ENCODE results near the gene ZC3H13.

ZC3H13 gene

GRCh38 chr13:46058268-46058667 is 5.7 kb upstream of the ZC3H13 start:
- no peak for DNase-seq

GRCh38 chr13:46057256-46058015 is 4.9 kb upstream of the ZC3H13 start:
- no peak for DNase-seq

DNA sequence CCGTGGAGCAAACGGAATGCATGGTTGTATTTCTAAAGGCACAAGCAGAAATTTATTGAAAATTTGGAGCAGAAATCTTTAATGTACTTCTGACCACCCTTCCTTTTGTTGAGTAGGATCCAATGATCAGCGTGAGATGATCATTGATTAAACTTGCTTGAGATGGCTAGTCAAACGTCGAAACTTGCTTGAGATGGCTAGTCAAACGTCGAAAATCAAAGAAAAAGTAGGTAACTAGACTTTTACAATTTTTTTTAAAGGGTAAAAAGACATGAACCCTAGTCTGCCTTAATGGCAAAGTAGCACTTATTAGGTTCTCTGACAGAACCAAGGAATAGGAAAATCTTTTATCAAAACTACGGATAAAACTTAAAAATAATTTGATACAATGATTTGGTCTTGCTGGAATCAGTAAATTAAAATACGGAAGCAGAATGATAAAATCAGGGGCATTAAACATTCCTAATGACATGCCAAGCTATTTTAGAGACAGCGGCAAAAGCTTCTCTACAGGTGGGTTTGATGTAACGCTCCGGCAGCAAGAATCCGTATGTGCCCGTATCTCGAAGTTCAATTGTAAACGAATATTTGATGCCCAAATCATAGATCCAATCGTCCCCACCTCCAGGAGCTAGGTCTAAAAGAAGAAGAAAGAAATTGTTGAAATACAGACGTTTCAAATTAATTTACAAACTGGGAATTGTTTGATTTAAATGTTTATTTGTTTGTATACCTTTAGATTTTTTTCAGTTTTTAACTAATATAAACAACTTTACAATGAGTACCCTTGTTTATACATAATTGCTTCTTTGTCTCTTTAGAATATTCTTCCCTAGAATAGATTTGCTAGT is 841 bp upstream of the ZC3H13 start:
- DNase-seq = no peak

GRCh38 chr13:46051968-46052318 is 603 bp downstream of the ZC3H13 start:
- no peak for DNase-seq

- DNase-seq = no peak
These were observed 1.8 kb downstream of the ZC3H13 start for GRCh38 chr13:46050771-46051170.

DNA sequence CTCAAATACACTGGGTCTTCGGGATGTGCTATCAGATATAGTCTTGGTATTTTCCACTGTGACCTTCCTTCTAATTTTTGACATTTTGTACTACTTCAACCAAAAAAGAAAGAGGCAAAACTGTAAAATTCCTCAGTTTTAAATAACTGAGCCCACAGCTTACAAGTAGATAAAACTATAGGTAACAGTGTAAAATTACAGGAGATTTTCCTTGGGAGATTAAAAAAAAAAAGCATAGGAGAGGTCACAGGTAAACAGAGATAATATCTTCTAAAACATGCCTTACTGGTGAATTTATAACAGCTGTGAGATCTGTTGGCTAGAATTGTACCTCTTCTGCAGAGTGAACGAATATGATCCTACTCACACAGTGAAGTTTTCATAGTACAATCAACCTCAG is 7.1 kb downstream of the ZC3H13 start:
- DNase-seq = no peak

DNA sequence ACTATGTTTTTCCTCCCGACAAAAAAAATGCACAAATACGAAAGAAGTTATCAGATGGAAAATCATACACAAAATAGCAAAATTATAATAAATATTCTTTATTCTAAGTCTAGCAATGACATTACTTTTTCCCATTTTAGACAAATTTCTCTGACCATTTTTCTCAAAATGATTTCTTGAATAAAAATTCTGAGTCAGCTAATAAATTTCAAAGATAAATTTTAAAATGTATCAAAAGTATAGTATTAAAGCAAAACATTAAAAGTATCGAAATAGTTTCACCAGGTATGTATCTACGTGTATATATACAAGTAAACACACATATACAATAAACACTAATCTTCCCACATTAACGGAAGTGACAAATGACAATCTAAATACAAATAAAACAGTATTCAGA is 8.9 kb downstream of the ZC3H13 start:
- DNase-seq = no peak

GRCh38 chr13:46041419-46041839 is 11.1 kb downstream of the ZC3H13 start:
- no peak for DNase-seq

- DNase-seq = no peak
These were observed 11.8 kb downstream of the ZC3H13 start for GRCh38 chr13:46040763-46041162.

DNA sequence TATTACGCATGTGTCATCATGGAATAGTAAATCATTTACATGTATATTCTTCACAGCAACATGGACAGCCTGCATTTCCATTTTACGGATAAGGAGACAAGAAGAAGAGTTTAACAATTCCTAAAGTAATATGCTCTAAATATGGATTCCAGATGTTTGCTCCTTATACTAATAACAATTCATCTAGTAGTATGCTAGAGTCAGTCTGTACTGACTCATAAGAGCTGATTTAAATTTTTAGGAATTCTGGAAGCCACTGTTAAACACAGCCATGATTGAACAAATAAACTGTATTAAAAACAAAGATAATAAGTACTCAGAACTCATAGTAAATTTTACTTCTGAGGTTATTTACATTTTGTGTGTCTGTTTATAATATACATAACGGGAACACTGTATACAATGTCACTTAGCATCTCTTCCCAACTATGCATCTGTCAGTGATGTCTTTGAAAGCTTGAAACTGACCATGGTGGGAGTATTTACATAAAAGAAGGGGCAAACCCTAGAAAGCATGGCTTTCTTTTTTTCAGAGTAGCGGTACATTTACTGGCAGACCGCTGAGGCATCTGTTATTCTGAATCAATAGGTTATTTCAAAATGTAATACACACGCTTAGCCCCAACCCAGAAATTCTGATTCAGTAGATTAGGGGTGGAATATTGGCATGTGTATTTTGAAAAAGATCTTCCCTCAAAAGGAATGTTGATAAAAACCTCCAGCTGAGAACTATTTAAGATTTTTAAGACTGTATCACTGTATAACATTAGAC is 12.9 kb downstream of the ZC3H13 start:
- DNase-seq = no peak

DNA sequence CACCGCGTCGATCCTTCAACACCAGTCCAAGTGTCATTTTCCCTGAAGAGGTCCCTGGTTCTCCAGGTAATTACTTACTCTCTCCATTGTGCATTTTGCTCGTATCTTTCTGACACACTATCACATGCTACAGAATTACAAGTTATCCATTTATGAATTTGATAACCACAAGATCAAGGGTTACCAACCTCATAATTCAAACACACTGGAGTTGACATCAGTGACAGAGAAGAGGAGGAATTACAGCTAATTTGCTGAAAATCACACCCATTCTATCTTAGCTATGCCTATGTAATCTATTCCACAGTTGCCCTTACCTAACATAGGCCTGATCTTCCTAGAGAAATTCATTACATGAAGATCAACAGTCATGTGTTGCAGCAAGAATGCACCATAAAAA is 14.2 kb downstream of the ZC3H13 start:
- DNase-seq = no peak

DNA sequence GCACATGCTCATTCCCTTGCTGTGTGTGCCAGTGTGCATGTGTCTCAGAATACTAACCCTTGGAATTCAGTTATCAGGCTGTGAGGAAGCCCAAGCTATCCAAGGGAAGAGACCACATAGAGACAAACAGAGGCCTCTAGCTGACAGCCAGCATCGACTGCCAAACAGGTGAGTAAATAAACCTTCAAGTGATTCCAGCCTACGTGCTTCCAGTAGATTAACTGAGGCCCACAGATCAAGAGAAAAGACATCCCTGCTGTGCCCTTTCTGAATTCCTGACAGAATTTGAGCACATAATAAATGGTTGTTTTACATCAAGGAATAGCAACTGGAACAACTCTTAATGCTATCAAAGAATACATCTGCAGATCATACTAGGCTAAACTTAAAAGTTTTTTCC is 17.5 kb downstream of the ZC3H13 start:
- DNase-seq = no peak

- DNase-seq = no peak
These were observed 20.2 kb downstream of the ZC3H13 start for GRCh38 chr13:46032341-46032740.

DNA sequence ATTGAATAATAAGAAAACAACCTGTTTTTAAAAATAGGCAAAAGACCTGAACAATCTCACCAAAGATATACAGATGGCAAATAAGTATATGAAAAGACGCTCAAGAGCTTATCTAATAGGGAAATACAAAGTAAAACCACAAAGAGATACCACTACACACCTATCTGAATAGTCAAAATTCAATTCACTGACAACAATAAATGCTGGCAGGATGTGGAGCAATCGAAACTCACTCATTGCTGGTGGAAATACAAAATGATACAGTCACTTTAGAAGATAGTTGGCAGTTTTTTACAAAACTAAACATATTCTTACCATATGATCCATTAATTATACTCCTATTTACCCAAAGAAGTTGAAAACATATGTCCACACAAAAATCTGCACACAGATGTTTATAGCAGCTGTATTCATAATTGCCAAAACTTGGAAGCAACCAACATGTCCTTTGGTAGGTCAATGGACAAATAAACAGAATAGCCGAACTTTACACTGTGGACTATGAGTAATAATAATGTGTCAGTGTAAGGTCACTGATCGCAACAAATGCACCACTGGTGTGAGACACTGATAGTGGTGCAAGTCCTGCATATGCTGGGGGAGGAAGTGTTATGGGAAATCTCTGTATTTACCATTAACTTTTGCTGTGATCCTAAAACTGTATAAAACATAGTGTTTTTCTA is 20.8 kb downstream of the ZC3H13 start:
- no peak for DNase-seq

DNA sequence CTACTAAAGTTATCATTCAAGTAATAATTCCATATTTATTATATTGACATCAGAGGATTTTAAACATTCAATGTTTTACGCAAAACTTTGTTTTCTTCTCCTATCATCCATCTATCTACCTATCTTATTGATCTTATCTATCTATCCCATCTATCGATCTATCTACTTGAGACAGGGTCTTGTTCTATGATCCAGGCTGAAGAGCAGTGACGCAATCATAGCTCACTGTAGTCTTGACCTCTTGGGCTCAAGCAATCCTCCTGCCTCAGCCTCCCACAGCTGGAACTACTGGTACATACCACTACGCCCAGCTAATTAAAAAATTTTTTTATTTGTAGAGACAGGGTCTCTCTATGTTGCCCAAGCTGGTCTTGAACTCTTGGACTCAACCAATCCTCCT is 27.4 kb downstream of the ZC3H13 start:
- DNase-seq = no peak

- no peak for DNase-seq
These were observed 30.1 kb downstream of the ZC3H13 start for GRCh38 chr13:46022481-46022880.

DNA sequence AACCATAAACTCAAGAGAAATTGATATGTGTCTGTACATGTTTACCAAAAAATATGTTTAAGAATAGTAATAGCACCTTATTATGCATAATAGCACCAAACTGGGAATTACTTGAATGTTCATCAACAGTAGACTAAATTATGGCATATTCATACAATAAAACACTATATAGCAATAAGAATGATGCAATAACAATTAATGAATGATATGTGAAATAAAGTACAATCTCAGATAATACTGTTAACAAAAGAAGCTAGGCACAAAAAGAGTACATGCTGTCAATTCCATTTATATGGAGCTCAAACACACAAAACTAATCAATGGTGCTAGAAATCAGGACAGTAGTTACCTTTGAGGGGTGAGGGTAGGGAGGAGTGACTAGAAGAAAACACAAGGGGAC is 36.3 kb downstream of the ZC3H13 start:
- no peak for DNase-seq

- DNase-seq = no peak
These were observed 37.2 kb downstream of the ZC3H13 start for GRCh38 chr13:46015366-46015765.

- no peak for DNase-seq
These were observed 40.1 kb downstream of the ZC3H13 start for GRCh38 chr13:46012404-46012803.

DNA sequence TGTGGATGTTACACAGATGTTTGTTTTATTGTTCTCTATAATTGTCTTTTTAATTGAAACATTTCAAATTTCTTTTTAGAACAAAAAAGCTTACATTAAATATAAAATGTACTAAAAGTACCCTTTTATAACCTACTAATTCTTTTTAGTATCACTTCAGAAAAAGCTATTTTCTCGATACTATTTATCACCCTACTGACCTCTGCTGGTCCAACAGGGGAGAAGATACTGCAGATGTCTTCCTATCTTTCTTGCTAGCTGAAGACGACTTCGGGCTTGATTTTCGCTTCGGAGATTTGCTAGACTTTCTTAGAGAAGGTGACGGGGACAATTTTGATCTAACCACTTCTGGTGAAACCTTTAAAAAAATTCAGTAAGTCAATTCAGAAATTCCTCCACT is 42.4 kb downstream of the ZC3H13 start:
- no peak for DNase-seq

DNA sequence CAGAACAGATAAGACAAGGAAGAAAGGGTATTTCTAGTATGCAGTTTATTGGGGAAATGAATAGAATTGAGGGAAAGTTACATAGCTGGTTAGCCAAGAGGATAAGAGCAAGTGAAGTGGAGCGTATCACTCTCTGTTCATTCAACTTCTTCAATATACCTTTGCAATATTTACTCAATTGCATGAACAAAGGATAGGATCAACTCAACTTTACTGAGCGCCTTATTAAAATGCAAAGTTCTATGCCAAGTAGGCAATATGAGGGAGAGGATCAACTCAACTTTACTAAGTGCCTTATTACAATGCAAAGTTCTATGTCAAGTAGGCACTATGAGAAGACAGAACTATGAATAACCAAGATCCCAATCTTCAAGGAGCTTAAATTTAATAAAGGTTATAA is 43.9 kb downstream of the ZC3H13 start:
- DNase-seq = no peak

DNA sequence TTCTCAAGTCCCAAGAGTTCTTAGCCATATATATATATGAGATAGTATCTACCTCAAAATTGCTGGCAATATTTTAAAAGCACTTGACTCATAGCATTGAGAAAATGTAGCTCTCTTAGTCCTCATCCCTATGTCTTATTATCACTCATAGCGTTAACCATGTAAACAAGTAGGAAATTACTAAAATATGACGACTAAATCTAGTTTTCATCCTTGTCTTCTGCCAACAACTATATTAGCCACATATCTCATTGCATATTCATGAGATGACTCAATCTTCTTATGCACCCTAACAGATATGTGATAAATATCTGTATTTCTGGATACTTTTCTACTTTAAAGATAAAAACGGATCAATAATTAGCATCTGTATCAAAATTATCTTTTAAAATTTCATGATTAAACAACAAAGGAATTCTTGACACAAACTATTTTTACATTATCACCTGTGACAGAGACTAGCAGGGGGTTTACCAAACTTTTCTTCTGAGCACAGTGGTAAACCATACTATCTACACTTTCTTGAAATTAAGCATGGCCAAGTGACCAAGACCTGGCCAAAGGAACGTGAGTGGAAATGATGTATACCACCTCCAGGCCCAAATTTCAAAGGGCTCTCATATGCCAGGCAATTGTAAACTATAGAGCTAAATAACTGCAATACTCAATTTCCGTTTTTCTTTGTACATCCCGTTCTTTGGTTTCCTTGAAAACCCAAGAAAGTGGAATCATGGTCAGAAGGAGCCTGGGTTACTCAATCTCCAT is 45.7 kb downstream of the ZC3H13 start:
- DNase-seq = no peak
